Stimulated activated CD4-positive, alpha-beta T cell treated with anti-CD3 and anti-CD28 coated beads, Interleukin-4, amount 100 ng/mL, for 24 hours (primary cell): Measurements from ENCODE around the gene DNAJC1.

Experiments used
- DNase-seq: peaks from one replicate; pipeline ENCODE4 v3.0.0-alpha.2; 2020

The DNAJC1 gene

DNA sequence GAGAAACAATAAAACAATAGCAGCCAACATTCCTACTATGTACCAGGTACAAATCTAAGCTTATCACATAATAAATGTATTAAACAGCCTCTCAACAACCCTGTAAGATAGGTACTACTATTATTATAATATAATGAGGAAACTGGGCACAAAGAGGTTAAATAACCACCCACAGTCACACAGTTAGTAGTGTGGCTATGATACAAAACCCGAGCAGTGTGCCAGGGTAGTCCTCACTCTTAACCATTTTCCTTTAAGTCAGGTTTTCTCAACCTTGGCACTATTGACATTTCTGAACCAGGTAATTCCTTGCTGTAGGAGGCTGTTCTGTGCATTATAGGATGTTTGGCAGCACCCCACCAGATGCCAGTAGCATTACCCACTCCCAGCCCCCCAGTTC, 48.8 kb downstream of the DNAJC1 start:
- no peak for DNase-seq

DNA sequence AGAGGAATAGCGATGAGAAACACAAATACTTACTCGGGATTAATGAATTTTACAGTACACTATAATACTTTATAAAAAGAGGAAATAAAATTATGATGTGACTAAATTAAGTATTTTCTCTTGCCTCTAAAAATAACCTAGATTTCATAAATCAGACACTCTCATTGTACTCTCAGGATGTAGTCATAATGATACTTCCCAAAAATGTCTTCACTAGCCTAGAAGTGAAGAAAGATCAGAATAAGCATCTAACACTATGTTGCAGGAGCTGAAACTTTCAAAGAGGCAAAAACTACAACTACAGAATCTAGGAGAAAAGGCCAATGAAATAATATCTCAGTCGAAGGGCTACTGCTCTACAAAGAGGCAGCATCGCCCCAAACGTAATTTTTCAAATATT, 49.4 kb downstream of the DNAJC1 start:
- DNase-seq: no peak

DNA sequence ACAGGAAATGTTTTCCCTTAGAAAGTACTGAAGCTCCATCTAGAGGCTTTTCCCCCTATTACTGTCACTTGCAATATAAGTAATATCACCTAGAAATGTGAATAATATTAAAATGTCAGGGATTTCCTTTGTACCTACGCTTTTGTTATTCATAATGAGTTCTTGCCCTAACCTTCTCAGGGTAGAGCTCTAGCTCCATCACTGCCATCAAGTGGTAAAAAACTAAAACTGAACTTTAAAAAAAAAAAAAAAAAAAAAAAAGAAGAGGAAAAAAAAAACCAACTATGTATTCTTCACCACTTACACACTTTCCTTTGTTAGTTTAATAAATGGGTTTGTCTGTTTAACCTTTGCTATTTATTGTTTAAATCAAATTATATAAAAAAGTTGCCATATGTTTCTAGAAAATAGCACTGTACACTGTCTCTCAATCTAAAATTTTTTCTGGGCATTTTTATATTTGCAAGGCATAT, 49.9 kb downstream of the DNAJC1 start:
- DNase-seq: no peak

DNA sequence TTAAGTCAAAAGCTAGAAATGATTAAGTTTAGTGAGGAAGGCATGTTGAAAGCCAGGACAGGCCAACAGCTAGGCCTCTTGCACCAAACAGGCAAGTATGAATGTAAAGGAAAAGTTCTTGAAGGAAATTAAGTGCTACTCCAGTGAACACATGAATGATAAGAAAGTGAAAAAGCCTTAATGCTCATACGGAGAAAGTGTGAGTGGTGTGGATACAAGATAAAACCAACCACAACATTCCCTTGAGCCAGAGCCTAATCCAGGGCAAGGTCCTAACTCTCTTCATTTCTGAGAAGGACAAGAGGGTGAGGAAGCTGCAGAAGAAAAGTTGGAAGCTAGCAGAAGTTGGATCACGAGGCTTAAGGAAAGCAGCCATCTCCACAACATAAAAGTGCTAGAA, 53.0 kb downstream of the DNAJC1 start:
- no peak for DNase-seq

- no peak for DNase-seq
Observed at GRCh38 chr10:21946946-21947345, 56.6 kb downstream of the DNAJC1 start.

GRCh38 chr10:21944727-21945386, 58.7 kb downstream of the DNAJC1 start:
- DNase-seq: no peak

- no peak for DNase-seq
Observed at GRCh38 chr10:21943633-21944265, 59.8 kb downstream of the DNAJC1 start.

DNA sequence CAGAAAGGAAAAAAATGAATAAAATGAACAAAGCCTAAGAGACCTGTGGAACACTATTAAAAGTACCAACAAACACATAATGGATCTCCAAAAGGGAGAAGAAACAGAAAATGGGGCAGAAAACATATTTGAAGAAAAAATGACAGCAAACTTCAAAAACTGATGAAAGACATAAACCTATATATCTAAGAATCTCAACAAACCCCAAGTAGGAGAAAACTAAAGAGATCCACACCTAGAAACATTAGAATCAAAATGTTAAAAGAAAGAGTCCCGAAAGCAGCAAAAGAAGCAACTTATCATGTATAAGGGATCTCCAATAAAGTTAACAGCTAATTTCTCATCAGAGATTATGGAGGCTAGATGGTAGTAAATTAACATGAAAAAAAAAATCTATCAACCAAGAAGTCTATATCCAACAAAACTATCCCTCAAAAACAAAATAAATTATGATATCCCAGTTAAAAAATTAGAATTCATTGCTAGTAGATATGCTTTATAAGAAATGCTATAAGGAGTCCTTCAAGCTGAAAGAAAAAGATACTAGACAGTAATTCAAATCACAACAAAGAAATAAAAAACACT, 68.0 kb downstream of the DNAJC1 start:
- no peak for DNase-seq

GRCh38 chr10:21934307-21934706, 69.2 kb downstream of the DNAJC1 start:
- no peak for DNase-seq

DNA sequence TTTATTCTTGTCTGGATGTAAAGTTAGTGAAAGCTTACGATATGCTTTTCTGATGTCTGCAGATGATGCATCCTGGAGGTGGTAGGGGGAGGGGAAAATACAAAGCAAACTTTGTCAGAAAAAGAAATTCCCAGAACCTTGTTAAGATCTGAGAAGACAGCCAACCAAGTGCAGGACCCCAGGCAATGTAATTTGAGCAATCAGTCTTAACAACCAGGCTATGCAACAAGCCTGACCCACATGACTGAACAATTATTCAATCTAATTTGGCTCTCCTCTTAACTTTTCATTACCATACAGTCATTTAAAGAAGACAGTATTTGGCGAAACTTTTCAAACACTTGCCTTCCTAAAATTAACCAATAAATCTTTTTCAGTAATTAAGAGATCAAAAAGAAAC, 74.5 kb downstream of the DNAJC1 start:
- DNase-seq: no peak

- DNase-seq: no peak
Observed at GRCh38 chr10:21927631-21928353, 75.7 kb downstream of the DNAJC1 start.

- no peak for DNase-seq
Observed at GRCh38 chr10:21926949-21927348, 76.6 kb downstream of the DNAJC1 start.

DNA sequence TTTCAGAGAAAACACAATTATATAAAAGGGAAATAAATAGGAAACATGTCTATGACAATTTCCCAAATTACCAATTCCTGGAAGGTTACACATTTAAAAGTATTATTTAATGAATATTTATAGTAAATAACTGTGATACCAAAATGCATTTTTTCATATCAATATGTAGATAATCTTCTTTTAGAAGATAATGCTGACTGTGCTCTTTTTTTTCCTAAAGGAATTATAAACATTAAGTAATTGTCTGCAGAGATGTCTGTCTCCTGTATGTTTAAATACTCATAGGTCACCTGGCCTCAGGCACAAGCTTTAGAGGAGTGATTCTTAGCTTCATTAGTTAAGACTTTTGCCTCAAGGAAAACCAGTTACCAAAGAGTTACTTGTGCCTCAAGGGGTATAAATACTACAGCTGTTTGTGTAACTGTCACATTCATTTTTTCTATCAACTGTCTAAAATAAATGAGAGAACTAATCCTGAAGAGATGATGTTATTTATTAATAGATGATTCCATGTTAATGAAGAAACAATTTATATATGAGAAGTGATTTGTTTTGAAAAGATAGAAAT, 77.1 kb downstream of the DNAJC1 start:
- no peak for DNase-seq

- DNase-seq: no peak
Observed at GRCh38 chr10:21925851-21926250, 77.7 kb downstream of the DNAJC1 start.

DNA sequence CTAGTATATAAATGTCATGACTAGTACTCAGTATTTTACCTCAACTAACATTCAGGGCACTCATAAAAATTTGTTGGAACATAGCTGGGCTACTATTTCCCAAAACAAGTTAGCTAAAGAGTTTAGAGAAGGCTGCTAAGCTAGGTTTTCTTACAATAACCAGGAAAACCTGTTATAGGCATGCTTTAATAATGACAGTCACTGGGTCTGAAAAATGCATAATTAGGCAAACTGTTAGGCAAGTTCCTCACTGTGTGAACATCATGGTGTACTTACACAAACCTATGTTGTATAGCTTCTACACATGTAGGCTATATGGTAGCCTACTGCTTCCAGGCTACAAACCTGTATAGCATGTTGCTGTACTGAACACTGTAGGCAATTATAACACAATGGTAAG, 79.0 kb downstream of the DNAJC1 start:
- DNase-seq: no peak

DNA sequence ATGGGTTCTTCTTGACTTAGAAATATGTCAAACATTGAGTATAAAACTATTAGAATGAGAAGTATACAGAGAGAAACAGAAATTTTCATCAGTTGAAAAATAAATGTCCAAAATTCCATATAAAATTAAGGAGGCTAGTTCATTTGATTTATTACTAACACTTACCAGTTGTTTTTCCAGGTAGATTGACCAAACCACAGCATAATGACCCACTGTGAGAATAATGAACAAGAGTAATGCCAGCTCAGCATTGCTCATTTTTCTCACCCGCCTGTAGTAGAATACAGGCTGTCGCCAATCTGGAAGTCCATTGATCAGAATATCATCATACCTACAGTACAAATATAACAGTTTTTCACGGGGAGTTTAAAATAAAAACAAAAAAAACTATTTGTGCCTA, 82.9 kb downstream of the DNAJC1 start:
- no peak for DNase-seq

DNA sequence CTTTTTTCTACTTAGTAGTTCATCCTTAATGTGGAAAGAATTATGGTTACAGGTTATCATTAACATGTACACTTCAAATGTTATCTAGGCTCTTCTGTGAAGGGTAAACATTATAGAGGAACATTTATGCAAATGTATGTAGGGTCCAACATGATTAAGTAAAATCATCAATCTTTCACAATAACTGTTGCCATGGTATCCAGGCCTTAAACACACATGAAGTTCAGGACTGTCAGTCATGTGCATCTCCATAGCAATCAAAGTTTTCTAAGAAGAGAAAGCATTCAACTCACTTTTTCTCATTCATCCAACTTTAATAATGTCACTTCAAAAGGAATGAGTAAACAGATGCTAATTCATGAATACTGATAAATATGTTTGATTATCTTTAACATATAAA, 83.6 kb downstream of the DNAJC1 start:
- no peak for DNase-seq

DNA sequence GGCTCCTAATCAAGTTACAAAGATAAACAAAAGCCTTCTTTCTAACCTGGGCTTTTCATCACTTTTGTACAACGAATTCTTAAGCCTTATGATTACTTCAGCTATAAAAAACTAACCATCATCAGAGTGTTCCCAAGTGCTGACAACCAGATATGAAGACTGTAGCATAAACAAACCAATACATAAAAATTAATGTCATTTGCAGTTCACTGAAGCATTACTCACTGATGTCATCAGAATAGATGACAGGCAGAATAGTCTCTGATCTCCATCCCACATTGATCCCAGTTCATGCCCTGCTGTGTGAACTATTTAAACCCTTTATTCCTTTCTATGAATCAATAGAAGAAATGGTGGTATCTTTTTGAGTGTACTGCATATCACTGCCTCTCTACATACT, 84.4 kb downstream of the DNAJC1 start:
- DNase-seq: no peak

GRCh38 chr10:21912625-21913024, 90.9 kb downstream of the DNAJC1 start:
- no peak for DNase-seq

DNA sequence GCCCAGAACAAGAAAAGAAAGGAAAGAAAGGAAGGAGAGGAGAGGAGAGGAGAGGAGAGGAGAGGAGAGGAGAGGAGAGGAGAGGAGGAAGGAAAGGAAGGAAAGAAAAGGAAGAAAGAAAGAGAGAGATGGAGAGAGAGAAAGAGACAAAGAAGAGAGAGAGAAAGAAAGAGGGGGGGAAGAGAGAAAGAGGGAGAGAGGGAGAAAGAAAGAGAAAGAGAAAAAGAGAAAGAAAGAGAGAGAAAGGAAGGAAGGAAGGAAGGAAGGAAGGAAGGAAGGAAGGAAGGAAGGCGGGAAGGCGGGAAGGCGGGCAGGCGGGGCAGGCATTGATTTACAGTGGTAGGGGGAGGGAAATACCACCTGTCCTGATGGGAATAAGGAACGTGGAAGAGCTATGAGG, 92.7 kb downstream of the DNAJC1 start:
- no peak for DNase-seq

- DNase-seq: no peak
Observed at GRCh38 chr10:21907436-21907835, 96.1 kb downstream of the DNAJC1 start.

DNA sequence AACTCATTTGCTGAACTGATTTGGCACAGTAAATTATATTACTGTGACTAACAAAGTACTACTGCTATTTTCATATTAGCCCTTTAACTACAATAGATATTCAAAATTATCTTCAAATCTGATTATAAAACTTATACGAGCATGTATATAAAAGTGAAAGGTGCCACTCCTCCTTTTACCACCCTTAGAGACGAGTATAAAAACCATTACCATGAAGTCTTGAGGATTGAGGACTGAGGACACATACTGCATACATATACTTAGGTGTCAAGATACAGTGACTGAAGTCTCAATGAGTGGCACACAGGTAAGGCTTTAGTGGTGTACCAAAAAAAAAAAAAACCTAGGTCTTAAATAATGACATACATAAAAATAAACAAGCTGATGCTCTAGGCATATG, 98.6 kb downstream of the DNAJC1 start:
- no peak for DNase-seq

GRCh38 chr10:21899736-21900135, 103.8 kb downstream of the DNAJC1 start:
- DNase-seq: no peak

- no peak for DNase-seq
Observed at GRCh38 chr10:21895932-21896331, 107.6 kb downstream of the DNAJC1 start.
